Skeletal muscle satellite cell (primary cell): Measurements from ENCODE around the gene LRRC14B.

Experiments
- H3K27me3 ChIP-seq: 2 replicates; pipeline ENCODE4 v1.7.0; 2013; ENCODE audit warnings: low read length; ENCODE audit not compliant: control insufficient read depth, insufficient read depth
- H3K36me3 ChIP-seq: 2 replicates; pipeline ENCODE4 v1.7.0; 2013; ENCODE audit warnings: mild to moderate bottlenecking, control low read depth, low read length; ENCODE audit not compliant: insufficient read depth
- H3K4me1 ChIP-seq: 2 replicates; pipeline ENCODE4 v1.7.0; 2013; ENCODE audit warnings: low read length; ENCODE audit not compliant: control insufficient read depth, insufficient read depth
- H3K4me2 ChIP-seq: 2 replicates; pipeline ENCODE4 v1.7.0; 2013; ENCODE audit warnings: mild to moderate bottlenecking, low read length
- H3K4me3 ChIP-seq: 2 replicates; pipeline ENCODE4 v1.7.0; 2013; ENCODE audit warnings: low read length
- H3K9ac ChIP-seq: 2 replicates; pipeline ENCODE4 v1.7.0; 2013; ENCODE audit warnings: mild to moderate bottlenecking, low read depth, low read length, moderate library complexity
- H3K9me3 ChIP-seq: replicated peaks from 2 replicates; pipeline ENCODE4 v1.7.0; 2013; ENCODE audit warnings: mild to moderate bottlenecking, control low read depth, low read length

LRRC14B gene

GRCh38 chr5:169728-170094 is 21.6 kb upstream of the LRRC14B start:
- Histone ChIP-seq H3K36me3 (no peaks in the 10 kb centered on the region), H3K9ac (no peak overlapping the region), H3K4me2 (no peak overlapping the region), H3K27me3 (peaks cover 33% of the 10 kb centered on the region), H3K9me3 (no peaks in the 10 kb centered on the region), H3K4me3 (no peak overlapping the region), H3K4me1 (peaks cover 24% of the 10 kb centered on the region)

DNA sequence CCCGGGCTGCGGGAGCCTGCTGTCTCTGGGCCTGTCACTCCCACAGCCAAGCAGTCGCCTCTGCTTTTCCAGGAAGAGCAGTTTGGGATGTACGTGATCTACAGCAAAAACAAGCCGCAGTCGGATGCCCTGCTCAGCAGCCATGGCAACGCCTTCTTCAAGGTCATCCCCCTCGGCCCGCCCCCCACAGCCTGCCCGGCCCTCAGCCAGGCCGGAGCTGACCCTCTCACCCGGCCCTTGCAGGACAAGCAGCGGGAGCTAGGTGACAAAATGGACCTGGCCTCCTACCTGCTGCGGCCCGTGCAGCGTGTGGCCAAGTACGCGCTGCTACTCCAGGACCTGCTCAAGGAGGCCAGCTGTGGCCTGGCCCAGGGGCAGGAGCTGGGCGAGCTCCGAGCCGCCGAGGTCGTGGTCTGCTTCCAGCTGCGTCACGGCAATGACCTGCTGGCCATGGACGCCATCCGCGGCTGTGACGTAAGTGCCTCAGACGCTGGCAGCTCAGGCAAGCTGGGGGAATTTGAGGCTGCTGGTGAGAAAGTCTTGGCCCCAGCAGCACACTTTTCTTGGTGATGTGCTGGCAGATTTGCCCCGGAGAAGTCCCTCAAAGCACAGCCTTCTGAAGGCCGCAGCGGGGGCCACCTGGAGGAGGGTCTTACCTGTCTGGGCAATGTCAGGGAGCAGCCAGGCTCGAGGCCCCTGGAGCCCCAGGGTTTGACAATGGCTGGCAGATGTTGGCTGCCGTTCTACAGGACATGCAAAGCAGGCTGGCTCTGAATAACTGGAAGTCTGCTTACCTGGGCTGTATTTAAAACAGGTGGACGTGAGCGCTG is 20.1 kb upstream of the LRRC14B start:
- Histone ChIP-seq H3K4me1 (peaks cover 24% of the 10 kb centered on the region), H3K36me3 (no peaks in the 10 kb centered on the region)

GRCh38 chr5:171801-172331 is 19.4 kb upstream of the LRRC14B start:
- Histone ChIP-seq H3K4me2 (no peak overlapping the region), H3K36me3 (no peaks in the 10 kb centered on the region), H3K4me3 (no peak overlapping the region), H3K27me3 (peaks cover 45% of the 10 kb centered on the region), H3K4me1 (peaks cover 24% of the 10 kb centered on the region), H3K9ac (no peak overlapping the region), H3K9me3 (no peaks in the 10 kb centered on the region)

More for the DNA sequence above, 20.1 kb upstream of the LRRC14B start:
- no peak overlapping the region for H3K4me3 ChIP-seq
- H3K9ac ChIP-seq: no peak overlapping the region
- no peak overlapping the region for H3K4me2 ChIP-seq
- H3K9me3 ChIP-seq: no peaks in the 10 kb centered on the region
- peaks cover 38% of the 10 kb centered on the region for H3K27me3 ChIP-seq

GRCh38 chr5:172421-172820 is 18.9 kb upstream of the LRRC14B start:
- no peaks in the 10 kb centered on the region for H3K36me3 ChIP-seq
- H3K4me2 ChIP-seq: no peak overlapping the region
- H3K4me3 ChIP-seq: no peak overlapping the region
- H3K9ac ChIP-seq: no peak overlapping the region
- H3K9me3 ChIP-seq: no peaks in the 10 kb centered on the region
- peaks cover 24% of the 10 kb centered on the region for H3K4me1 ChIP-seq
- peaks cover 45% of the 10 kb centered on the region for H3K27me3 ChIP-seq

GRCh38 chr5:172841-173251 is 18.4 kb upstream of the LRRC14B start:
- Histone ChIP-seq H3K4me3 (no peak overlapping the region), H3K36me3 (no peaks in the 10 kb centered on the region), H3K4me2 (no peak overlapping the region), H3K4me1 (peaks cover 22% of the 10 kb centered on the region), H3K9me3 (no peaks in the 10 kb centered on the region), H3K9ac (no peak overlapping the region), H3K27me3 (peaks cover 49% of the 10 kb centered on the region)

GRCh38 chr5:173392-174290 is 17.7 kb upstream of the LRRC14B start:
- H3K9ac ChIP-seq: no peak overlapping the region
- H3K4me1 ChIP-seq: peaks cover 15% of the 10 kb centered on the region
- H3K36me3 ChIP-seq: no peaks in the 10 kb centered on the region
- H3K9me3 ChIP-seq: no peaks in the 10 kb centered on the region
- H3K4me2 ChIP-seq: no peak overlapping the region
- H3K4me3 ChIP-seq: no peak overlapping the region
- H3K27me3 ChIP-seq: peaks cover 57% of the 10 kb centered on the region

- Histone ChIP-seq H3K9ac (no peak overlapping the region), H3K4me3 (no peak overlapping the region), H3K9me3 (no peaks in the 10 kb centered on the region), H3K27me3 (peaks cover 63% of the 10 kb centered on the region), H3K36me3 (no peaks in the 10 kb centered on the region), H3K4me1 (peaks cover 9% of the 10 kb centered on the region), H3K4me2 (no peak overlapping the region)
Observed at GRCh38 chr5:174291-174600, 17.0 kb upstream of the LRRC14B start.

DNA sequence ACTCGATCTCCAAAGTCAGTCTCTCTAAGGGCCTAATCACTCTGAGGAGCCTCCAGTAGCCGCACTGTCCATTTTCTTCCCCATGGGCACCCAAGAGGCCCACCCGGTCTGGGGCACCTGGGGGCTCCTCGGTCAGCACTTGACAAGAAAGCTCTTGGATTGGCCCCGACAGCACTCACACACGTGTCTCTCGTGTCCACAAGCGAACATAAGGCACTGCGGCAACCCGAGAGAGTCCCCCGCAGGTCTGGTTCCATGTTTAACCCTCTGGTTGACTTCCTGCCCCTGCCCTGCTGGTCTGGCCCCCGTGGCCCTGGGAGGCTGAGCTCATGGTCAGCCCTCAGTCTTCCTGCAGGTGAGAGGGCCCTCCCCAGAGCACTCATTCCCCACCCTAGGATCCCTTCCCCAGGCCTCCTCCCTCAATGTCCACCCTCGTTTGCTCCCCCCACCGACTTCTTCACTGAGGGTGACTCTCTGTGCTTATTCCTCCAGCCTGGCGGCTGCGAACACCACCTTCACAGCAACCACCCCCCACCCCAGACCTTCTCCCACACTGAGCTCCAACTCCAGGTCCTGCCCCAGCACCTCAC is 16.3 kb upstream of the LRRC14B start:
- H3K27me3 ChIP-seq: peaks cover 70% of the 10 kb centered on the region
- no peak overlapping the region for H3K4me2 ChIP-seq
- no peak overlapping the region for H3K9ac ChIP-seq
- H3K4me1 ChIP-seq: peaks cover 4% of the 10 kb centered on the region
- no peak overlapping the region for H3K4me3 ChIP-seq
- H3K9me3 ChIP-seq: no peaks in the 10 kb centered on the region
- H3K36me3 ChIP-seq: no peaks in the 10 kb centered on the region

DNA sequence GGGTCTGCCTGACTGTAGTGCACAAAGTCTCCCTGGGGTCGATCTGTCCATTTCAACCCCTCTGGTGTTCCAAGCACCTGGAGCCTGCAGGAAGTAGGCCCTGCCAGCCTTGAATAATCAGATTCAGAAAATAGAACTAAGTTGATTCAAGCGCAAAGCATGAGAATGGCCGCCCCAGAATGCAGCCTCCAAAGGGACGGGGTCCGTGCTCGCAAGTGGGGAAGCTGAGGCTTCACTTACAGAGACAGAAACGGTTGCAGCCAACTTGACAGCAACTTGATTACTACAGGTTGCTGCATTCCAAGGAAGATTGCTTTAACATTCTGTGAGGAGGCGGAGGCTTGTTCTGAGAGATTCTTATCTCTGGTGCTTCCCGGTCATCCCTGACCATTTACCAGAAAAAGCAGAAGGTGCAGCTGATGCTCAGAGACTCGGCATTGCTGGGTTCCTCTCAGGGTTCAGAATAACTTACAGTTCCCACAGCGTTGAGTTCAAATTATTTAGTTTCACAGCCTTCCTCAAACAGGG is 14.9 kb upstream of the LRRC14B start:
- Histone ChIP-seq H3K36me3 (no peaks in the 10 kb centered on the region), H3K9me3 (no peaks in the 10 kb centered on the region), H3K4me2 (no peak overlapping the region), H3K9ac (no peak overlapping the region), H3K4me1 (no peaks in the 10 kb centered on the region), H3K27me3 (peaks cover 77% of the 10 kb centered on the region), H3K4me3 (no peak overlapping the region)

- peaks cover 71% of the 10 kb centered on the region for H3K27me3 ChIP-seq
- no peaks in the 10 kb centered on the region for H3K9me3 ChIP-seq
- H3K4me1 ChIP-seq: no peaks in the 10 kb centered on the region
- H3K4me3 ChIP-seq: no peak overlapping the region
- H3K4me2 ChIP-seq: no peak overlapping the region
- H3K9ac ChIP-seq: no peak overlapping the region
- no peaks in the 10 kb centered on the region for H3K36me3 ChIP-seq
Observed at GRCh38 chr5:178110-178509, 13.2 kb upstream of the LRRC14B start.

DNA sequence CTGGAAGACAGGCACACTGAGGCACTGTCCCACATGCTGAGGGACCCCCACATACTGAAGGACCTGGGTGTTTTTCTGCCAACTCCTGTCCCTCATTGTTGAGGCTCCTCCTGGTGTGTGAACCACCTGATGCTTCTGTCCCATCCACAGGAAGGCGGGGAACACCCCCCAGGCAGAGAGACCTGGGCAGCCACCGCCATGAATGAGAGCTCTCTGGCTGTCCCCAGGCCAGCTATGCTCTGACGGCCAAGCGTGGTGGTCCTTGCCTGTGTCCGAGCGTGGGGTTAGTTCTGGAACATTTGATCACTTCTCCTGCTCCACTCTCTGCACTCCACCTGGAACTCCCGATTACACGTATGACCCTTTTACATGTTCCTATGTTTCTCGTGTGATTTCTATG is 11.9 kb upstream of the LRRC14B start:
- no peaks in the 10 kb centered on the region for H3K9me3 ChIP-seq
- H3K4me2 ChIP-seq: no peak overlapping the region
- no peak overlapping the region for H3K4me3 ChIP-seq
- H3K4me1 ChIP-seq: no peaks in the 10 kb centered on the region
- no peak overlapping the region for H3K9ac ChIP-seq
- H3K27me3 ChIP-seq: peaks cover 69% of the 10 kb centered on the region
- no peaks in the 10 kb centered on the region for H3K36me3 ChIP-seq
